ENCODE results near the gene RBM27.
"Not testable (repeated sequence)": the region's sequence is repeated elsewhere in the genome, so short reads cannot be mapped to it uniquely, and the experiment has no call there.

RBM27 gene

GRCh38 chr5:146208916-146209522 lies 5.6 kb downstream of the RBM27 start:
- DNase-seq (ENCODE audit: low spot score) = no peak

GRCh38 chr5:146209714-146210113 lies 6.3 kb downstream of the RBM27 start:
- DNase-seq (ENCODE audit: low spot score) = no peak

- not testable (repeated sequence) for DNase-seq (ENCODE audit: low spot score)
Measured at GRCh38 chr5:146210810-146211209, 7.4 kb downstream of the RBM27 start.

- DNase-seq (ENCODE audit: low spot score) = peak; percentile 19
Measured at GRCh38 chr5:146213210-146213826, 9.9 kb downstream of the RBM27 start.

GRCh38 chr5:146214881-146215280 lies 11.5 kb downstream of the RBM27 start:
- not testable (repeated sequence) for DNase-seq (ENCODE audit: low spot score)

- DNase-seq (ENCODE audit: low spot score) = no peak
Measured at GRCh38 chr5:146218168-146218567, 14.8 kb downstream of the RBM27 start.

- no peak for DNase-seq (ENCODE audit: low spot score)
Measured at GRCh38 chr5:146219243-146219642, 15.8 kb downstream of the RBM27 start.

GRCh38 chr5:146221234-146221633 lies 17.8 kb downstream of the RBM27 start:
- DNase-seq (ENCODE audit: low spot score) = no peak

- no peak for DNase-seq (ENCODE audit: low spot score)
Measured at GRCh38 chr5:146222005-146222404, 18.6 kb downstream of the RBM27 start.

- DNase-seq (ENCODE audit: low spot score) = no peak
Measured at GRCh38 chr5:146223179-146223578, 19.8 kb downstream of the RBM27 start.

- DNase-seq (ENCODE audit: low spot score) = no peak
Measured at GRCh38 chr5:146229222-146229621, 25.8 kb downstream of the RBM27 start.

GRCh38 chr5:146232223-146232622 lies 28.8 kb downstream of the RBM27 start:
- no peak for DNase-seq (ENCODE audit: low spot score)

GRCh38 chr5:146233441-146233840 lies 30.0 kb downstream of the RBM27 start:
- DNase-seq (ENCODE audit: low spot score) = no peak

- DNase-seq (ENCODE audit: low spot score) = no peak
Measured at GRCh38 chr5:146238973-146239372, 35.6 kb downstream of the RBM27 start.

- no peak for DNase-seq (ENCODE audit: low spot score)
Measured at GRCh38 chr5:146240951-146241350, 37.5 kb downstream of the RBM27 start.

GRCh38 chr5:146243247-146243646 lies 39.8 kb downstream of the RBM27 start:
- no peak for DNase-seq (ENCODE audit: low spot score)

GRCh38 chr5:146248561-146248960 lies 45.2 kb downstream of the RBM27 start:
- DNase-seq (ENCODE audit: low spot score) = no peak

GRCh38 chr5:146249801-146250200 lies 46.4 kb downstream of the RBM27 start:
- DNase-seq (ENCODE audit: low spot score) = no peak

All from HuH-7 (cell line).